ENCODE results near the gene MIGA2.

DNA sequence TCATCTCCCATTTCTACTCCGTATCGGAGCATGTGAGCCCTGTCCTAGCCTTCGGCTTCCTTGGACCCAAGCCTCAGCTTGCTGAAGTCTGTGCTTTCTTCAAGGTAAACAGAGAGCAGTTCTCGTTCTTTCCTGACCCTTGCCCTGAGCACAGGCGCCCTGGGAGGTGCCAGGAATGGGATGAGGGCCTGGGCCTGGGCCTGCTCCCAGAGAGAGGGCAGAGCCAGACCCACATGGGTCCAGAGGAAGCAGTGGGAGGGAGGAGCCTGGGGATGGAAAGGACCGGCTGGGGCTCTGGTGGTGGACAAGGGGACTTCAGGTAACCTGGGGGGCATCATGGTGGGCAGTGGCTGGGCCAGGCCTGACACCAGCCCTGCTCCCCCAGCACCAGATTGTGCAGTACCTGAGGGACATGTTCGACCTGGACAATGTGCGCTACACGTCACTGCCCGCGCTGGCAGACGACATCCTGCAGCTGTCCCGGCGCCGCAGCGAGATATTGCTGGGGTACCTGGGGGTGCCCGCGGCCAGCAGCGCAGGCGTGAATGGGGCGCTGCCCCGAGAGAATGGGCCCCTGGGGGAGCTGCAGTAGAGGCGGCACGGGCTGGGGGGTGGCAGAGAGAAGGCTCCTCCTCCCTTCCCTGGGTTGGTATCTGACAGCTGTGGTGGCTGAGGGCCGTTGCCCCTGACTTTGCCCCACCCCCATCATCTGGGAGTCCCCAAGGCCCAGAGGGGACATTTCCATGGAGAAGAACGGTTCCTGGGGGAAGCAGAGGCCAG lies 33.6 kb downstream of the MIGA2 start:
- no peak for TF ChIP-seq CTCF (IDR thresholded peaks at IDR 0.05; ENCODE audit: insufficient read depth, low read length)
- TF ChIP-seq POLR2AphosphoS5 (IDR thresholded peaks at IDR 0.05; ENCODE audit: low read depth): no peak
- TF ChIP-seq, protein P1, sequence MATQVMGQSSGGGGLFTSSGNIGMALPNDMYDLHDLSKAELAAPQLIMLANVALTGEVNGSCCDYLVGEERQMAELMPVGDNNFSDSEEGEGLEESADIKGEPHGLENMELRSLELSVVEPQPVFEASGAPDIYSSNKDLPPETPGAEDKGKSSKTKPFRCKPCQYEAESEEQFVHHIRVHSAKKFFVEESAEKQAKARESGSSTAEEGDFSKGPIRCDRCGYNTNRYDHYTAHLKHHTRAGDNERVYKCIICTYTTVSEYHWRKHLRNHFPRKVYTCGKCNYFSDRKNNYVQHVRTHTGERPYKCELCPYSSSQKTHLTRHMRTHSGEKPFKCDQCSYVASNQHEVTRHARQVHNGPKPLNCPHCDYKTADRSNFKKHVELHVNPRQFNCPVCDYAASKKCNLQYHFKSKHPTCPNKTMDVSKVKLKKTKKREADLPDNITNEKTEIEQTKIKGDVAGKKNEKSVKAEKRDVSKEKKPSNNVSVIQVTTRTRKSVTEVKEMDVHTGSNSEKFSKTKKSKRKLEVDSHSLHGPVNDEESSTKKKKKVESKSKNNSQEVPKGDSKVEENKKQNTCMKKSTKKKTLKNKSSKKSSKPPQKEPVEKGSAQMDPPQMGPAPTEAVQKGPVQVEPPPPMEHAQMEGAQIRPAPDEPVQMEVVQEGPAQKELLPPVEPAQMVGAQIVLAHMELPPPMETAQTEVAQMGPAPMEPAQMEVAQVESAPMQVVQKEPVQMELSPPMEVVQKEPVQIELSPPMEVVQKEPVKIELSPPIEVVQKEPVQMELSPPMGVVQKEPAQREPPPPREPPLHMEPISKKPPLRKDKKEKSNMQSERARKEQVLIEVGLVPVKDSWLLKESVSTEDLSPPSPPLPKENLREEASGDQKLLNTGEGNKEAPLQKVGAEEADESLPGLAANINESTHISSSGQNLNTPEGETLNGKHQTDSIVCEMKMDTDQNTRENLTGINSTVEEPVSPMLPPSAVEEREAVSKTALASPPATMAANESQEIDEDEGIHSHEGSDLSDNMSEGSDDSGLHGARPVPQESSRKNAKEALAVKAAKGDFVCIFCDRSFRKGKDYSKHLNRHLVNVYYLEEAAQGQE (IDR thresholded peaks at IDR 0.05; ENCODE audit: insufficient replicate concordance, low read depth): no peak
- no peak for TF ChIP-seq GABPA (IDR thresholded peaks at IDR 0.05; ENCODE audit: low read depth)

All from HL-60 (cell line).